GM13977 (cell line): ENCODE results near the gene LTBP4.

Experiments
- DNase-seq: peaks from one replicate; pipeline ENCODE4 v3.0.0; 2012; ENCODE audit warnings: low spot score
- in situ Hi-C: fragments of 300-500 bp; cut with MboI; formaldehyde crosslinking; loops from one replicate; pipeline ENCODE4 v1.12.0; 2022; ENCODE audit warnings: low sequenced_read_pairs, low pct_unique_long_range_greater_than_20kb, mixed read lengths, inconsistent platforms; ENCODE audit not compliant: unreplicated experiment
- TF ChIP-seq, protein P1 (sequence below): IDR thresholded peaks from 2 replicates; pipeline ENCODE4 v1.5.1; 2012; ENCODE audit warnings: mild to moderate bottlenecking, control low read depth; ENCODE audit not compliant: insufficient read depth; ENCODE audit errors: extremely low read depth, missing control alignments

The LTBP4 gene

DNA sequence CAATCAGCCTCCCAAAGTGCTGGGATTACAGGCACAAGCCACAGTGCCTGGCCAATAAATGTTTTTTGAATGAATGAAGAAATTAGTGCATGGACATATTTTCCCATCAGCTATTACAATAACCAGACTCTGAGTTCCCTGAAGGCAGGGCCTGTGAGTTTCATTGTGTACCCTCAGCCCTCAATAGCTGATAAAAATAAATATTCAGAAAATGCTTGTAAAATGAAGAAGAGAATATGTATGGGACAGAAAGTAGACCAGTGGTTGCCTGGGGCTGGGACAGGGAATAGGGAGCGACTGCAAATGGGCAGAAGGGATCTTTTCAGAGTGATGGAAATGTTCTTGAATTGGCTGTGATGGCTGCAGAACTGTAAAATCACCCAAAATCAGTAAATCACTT is 60.4 kb downstream of the LTBP4 start:
- in situ Hi-C loops = loop anchor here (25.0 kb wide), 1 partner anchor 476 kb away; no protein-coding TSS in a partner anchor
- DNase-seq = no peak
- TF ChIP-seq, protein P1, sequence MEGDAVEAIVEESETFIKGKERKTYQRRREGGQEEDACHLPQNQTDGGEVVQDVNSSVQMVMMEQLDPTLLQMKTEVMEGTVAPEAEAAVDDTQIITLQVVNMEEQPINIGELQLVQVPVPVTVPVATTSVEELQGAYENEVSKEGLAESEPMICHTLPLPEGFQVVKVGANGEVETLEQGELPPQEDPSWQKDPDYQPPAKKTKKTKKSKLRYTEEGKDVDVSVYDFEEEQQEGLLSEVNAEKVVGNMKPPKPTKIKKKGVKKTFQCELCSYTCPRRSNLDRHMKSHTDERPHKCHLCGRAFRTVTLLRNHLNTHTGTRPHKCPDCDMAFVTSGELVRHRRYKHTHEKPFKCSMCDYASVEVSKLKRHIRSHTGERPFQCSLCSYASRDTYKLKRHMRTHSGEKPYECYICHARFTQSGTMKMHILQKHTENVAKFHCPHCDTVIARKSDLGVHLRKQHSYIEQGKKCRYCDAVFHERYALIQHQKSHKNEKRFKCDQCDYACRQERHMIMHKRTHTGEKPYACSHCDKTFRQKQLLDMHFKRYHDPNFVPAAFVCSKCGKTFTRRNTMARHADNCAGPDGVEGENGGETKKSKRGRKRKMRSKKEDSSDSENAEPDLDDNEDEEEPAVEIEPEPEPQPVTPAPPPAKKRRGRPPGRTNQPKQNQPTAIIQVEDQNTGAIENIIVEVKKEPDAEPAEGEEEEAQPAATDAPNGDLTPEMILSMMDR = no peak

- TF ChIP-seq, protein P1 = no peak
- in situ Hi-C loops = loop anchor here (25.0 kb wide), 1 partner anchor 474 kb away; no protein-coding TSS in a partner anchor
- peak; percentile 94 for DNase-seq
Measured at GRCh38 chr19:40662925-40663694, 61.9 kb downstream of the LTBP4 start.

DNA sequence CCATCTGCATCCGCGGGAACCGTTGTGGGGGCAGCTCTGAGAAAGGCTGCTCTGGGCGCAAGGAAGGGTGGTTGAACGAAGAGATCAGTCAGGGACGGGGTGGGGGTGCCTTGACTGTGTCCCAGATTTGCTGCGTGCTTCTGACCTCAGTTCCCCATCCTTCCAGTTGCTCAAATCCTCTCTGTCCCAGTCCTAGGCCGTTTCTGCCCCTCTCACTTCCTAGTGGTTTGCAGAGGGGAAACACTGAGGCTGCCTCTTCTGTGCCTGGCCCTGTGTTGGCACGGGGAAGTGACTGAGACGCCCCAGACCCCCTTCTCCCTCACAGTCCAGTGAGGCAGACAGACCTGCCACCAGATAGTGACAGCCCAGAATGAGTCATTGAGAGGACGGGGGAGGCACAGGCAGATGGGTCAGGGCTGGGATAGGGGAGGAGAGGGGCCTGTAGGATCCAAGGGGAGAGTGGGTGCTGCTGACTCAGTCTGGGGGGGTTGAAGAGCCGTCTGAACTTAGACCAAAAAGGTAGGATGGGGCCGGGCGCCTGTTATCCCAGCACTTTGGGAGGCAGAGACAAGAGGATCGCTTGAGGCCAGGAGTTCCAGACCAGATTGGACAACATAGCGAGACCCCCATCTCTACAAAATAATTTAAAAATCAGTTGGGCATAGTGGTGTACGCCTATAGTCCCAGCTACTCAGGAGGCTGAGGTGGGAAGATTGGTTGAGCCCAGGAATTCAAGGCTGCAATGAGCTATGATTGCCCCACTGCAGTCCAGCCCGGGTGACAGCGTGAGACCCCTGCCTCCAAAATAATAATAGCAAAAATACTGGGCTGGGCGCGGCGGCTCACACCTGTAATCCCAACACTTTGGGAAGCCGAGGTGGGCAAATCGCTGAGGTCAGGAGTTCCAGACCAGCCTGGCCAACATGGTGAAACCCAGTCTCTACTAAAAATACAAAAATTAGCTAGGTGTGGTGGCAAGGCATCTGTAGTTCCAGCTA is 62.8 kb downstream of the LTBP4 start:
- TF ChIP-seq, protein P1 = no peak
- no peak for DNase-seq
- in situ Hi-C loops = loop anchor here (25.0 kb wide), 1 partner anchor 473 kb away; no protein-coding TSS in a partner anchor

DNA sequence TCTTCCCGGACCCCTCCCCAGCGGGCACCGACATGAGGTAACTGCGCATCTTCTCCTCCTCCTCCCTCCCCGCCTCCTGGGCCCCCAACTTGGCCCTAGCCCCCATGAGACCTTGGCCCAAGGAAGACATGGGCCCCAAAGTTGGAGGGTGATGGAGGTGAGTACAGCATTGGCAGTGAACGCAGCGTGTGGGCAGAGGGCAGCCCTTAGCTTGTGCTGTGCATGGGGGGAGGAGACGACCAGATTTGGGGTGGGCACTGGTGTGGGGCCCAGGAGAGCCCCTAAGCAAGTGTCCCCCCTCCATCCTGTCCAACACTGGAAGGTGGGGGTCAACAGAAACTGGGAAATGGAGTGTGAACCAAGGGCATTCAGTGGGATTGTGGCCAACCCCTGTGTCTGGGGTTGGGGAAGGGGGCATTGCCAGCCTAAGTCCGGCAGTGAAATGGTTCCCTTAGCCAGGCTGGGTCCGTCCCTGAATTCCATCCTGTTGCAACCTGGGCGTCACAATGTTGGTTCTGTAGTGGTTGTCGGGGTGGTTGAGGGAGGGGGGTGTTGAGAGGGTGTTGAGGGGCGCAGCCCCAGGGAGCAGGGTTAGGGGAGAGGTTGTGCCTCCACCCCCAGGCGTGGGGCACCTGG is 65.8 kb downstream of the LTBP4 start:
- no peak for DNase-seq
- TF ChIP-seq, protein P1 = no peak
- in situ Hi-C loops = loop anchor here (25.0 kb wide), 1 partner anchor 470 kb away; no protein-coding TSS in a partner anchor

GRCh38 chr19:40667602-40668001 is 66.4 kb downstream of the LTBP4 start:
- in situ Hi-C loops = loop anchor here (25.0 kb wide), 1 partner anchor 470 kb away; no protein-coding TSS in a partner anchor
- DNase-seq = no peak
- TF ChIP-seq, protein P1 = no peak

- in situ Hi-C loops = loop anchor here (25.0 kb wide), 1 partner anchor 468 kb away; no protein-coding TSS in a partner anchor
- TF ChIP-seq, protein P1 = no peak
- no peak for DNase-seq
Measured at GRCh38 chr19:40668991-40669614, 67.9 kb downstream of the LTBP4 start.
